GM12801 (cell line): ENCODE measurements around the gene EMC9.

ENCODE experiments used
- CTCF ChIP-seq: IDR thresholded peaks from one replicate; pipeline ENCODE4 v1.5.1; 2011; ENCODE audit warnings: control low read depth; ENCODE audit not compliant: insufficient read length; ENCODE audit errors: extremely low read depth

EMC9 gene

GRCh38 chr14:24102357-24103048 lies 38.9 kb downstream of the EMC9 start:
- no peak for TF ChIP-seq CTCF

GRCh38 chr14:24100982-24101494 lies 40.4 kb downstream of the EMC9 start:
- TF ChIP-seq CTCF, result no peak

- TF ChIP-seq CTCF, result no peak
Observed at GRCh38 chr14:24100197-24100981, 41.0 kb downstream of the EMC9 start.

- TF ChIP-seq CTCF, result no peak
Observed at GRCh38 chr14:24098927-24099813, 42.2 kb downstream of the EMC9 start.

GRCh38 chr14:24098229-24098926 lies 43.0 kb downstream of the EMC9 start:
- TF ChIP-seq CTCF, result no peak

GRCh38 chr14:24096545-24097181 lies 44.7 kb downstream of the EMC9 start:
- no peak for TF ChIP-seq CTCF
